ENCODE results near the gene RPL37A.

Gene RPL37A

GRCh38 chr2:216491793-216492596 lies 6.6 kb upstream of the RPL37A start:
- peak; percentile 10 for DNase-seq

GRCh38 chr2:216492597-216493333 lies 5.9 kb upstream of the RPL37A start:
- DNase-seq: no peak

- no peak for DNase-seq
Observed at GRCh38 chr2:216493334-216493685, 5.3 kb upstream of the RPL37A start.

GRCh38 chr2:216495656-216496055 lies 3.0 kb upstream of the RPL37A start:
- DNase-seq: no peak

- DNase-seq: no peak
Observed at GRCh38 chr2:216497382-216498069, 1.1 kb upstream of the RPL37A start.

- DNase-seq: no peak
Observed at GRCh38 chr2:216498070-216498378, 620 bp upstream of the RPL37A start.

GRCh38 chr2:216499641-216500218 lies 1.1 kb downstream of the RPL37A start:
- DNase-seq: no peak

- no peak for DNase-seq
Observed at GRCh38 chr2:216500572-216500971, 1.9 kb downstream of the RPL37A start.

GRCh38 chr2:216501854-216502253 lies 3.2 kb downstream of the RPL37A start:
- no peak for DNase-seq

GRCh38 chr2:216502381-216503158 lies 3.9 kb downstream of the RPL37A start:
- DNase-seq: no peak

- DNase-seq: no peak
Observed at GRCh38 chr2:216503159-216503629, 4.5 kb downstream of the RPL37A start.

- DNase-seq: no peak
Observed at GRCh38 chr2:216503697-216504375, 5.2 kb downstream of the RPL37A start.

- DNase-seq: no peak
Observed at GRCh38 chr2:216504376-216504762, 5.7 kb downstream of the RPL37A start.

- DNase-seq: no peak
Observed at GRCh38 chr2:216505133-216506106, 6.8 kb downstream of the RPL37A start.

- no peak for DNase-seq
Observed at GRCh38 chr2:216507220-216508160, 8.8 kb downstream of the RPL37A start.

GRCh38 chr2:216508229-216508628 lies 9.6 kb downstream of the RPL37A start:
- DNase-seq: no peak

GRCh38 chr2:216516730-216517350 lies 18.2 kb downstream of the RPL37A start:
- peak; percentile 11 for DNase-seq

GRCh38 chr2:216517447-216518225 lies 19.0 kb downstream of the RPL37A start:
- no peak for DNase-seq
